ENCODE measurements around the gene AASDH.
A peak's percentile ranks its signal among the peaks of the same experiment; 100 is the strongest.

AASDH gene

GRCh38 chr4:56308384-56308783 lies 78.9 kb downstream of the AASDH start:
- H3K4me1 ChIP-seq (ENCODE audit: control insufficient read depth in 1 of 2, insufficient read depth in 2 of 2, low read length in 2 of 2): peaks cover 12 to 15% of the 10 kb centered on the region in 2 donors
- H3K9me3 ChIP-seq (ENCODE audit: control insufficient read depth in 1 of 2, low read length in 2 of 2): no peaks in the 10 kb centered on the region
- H3K9ac ChIP-seq (ENCODE audit: low read depth in 1 of 2, low read length in 2 of 2): no peak overlapping the region
- H3K4me3 ChIP-seq (ENCODE audit: low read depth in 1 of 2, low read length in 2 of 2): no peak overlapping the region
- H3K36me3 ChIP-seq (ENCODE audit: control insufficient read depth in 1 of 2, insufficient read depth in 2 of 2, low read length in 2 of 2): peaks cover 25 to 39% of the 10 kb centered on the region in 2 donors
- no peak overlapping the region for H3K27ac ChIP-seq (ENCODE audit: low read depth, low read length)
- no peaks in the 10 kb centered on the region for H3K27me3 ChIP-seq (ENCODE audit: control insufficient read depth in 1 of 2, insufficient read depth in 2 of 2, low read length in 2 of 2)

GRCh38 chr4:56307423-56307822 lies 79.9 kb downstream of the AASDH start:
- H3K9ac ChIP-seq (ENCODE audit: low read depth in 1 of 2, low read length in 2 of 2): no peak overlapping the region
- H3K27me3 ChIP-seq (ENCODE audit: control insufficient read depth in 1 of 2, insufficient read depth in 2 of 2, low read length in 2 of 2): no peaks in the 10 kb centered on the region
- no peaks in the 10 kb centered on the region for H3K9me3 ChIP-seq (ENCODE audit: control insufficient read depth in 1 of 2, low read length in 2 of 2)

GRCh38 chr4:56305390-56305789 lies 81.9 kb downstream of the AASDH start:
- Histone ChIP-seq H3K27ac (ENCODE audit: low read depth, low read length) (no peak overlapping the region), H3K9ac (ENCODE audit: low read depth in 1 of 2, low read length in 2 of 2) (no peak overlapping the region), H3K4me3 (ENCODE audit: low read depth in 1 of 2, low read length in 2 of 2) (no peak overlapping the region), H3K27me3 (ENCODE audit: control insufficient read depth in 1 of 2, insufficient read depth in 2 of 2, low read length in 2 of 2) (no peaks in the 10 kb centered on the region), H3K9me3 (ENCODE audit: control insufficient read depth in 1 of 2, low read length in 2 of 2) (no peaks in the 10 kb centered on the region), H3K4me1 (ENCODE audit: control insufficient read depth in 1 of 2, insufficient read depth in 2 of 2, low read length in 2 of 2) (peaks cover 18 to 20% of the 10 kb centered on the region in 2 donors), H3K36me3 (ENCODE audit: control insufficient read depth in 1 of 2, insufficient read depth in 2 of 2, low read length in 2 of 2) (peaks cover 13 to 25% of the 10 kb centered on the region in 2 donors)

More at GRCh38 chr4:56307423-56307822, 79.9 kb downstream of the AASDH start:
- Histone ChIP-seq H3K4me3 (ENCODE audit: low read depth in 1 of 2, low read length in 2 of 2) (no peak overlapping the region), H3K27ac (ENCODE audit: low read depth, low read length) (no peak overlapping the region), H3K4me1 (ENCODE audit: control insufficient read depth in 1 of 2, insufficient read depth in 2 of 2, low read length in 2 of 2) (peaks cover 12 to 15% of the 10 kb centered on the region in 2 donors), H3K36me3 (ENCODE audit: control insufficient read depth in 1 of 2, insufficient read depth in 2 of 2, low read length in 2 of 2) (peaks cover 16 to 29% of the 10 kb centered on the region in 2 donors)

DNA sequence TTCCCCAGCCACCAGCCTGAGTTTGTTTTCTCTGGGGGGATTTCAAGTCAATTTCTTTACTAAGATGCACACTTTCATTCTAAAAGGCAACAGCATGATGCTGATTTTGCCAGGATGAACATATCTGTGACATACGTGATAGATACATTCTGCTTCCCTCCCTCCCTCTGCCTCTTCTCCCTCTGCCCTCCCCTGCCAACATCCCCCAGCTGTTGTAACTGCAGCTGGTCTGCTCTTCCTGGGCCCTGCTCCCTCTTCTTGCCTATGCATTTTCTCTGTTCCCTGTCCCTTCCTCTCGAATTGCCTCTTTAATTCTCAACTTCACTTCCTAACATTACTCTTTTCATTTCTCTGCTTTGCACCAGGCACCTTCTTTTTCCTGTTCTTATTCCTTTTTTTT lies 83.4 kb downstream of the AASDH start:
- H3K9me3 ChIP-seq (ENCODE audit: control insufficient read depth in 1 of 2, low read length in 2 of 2): no peaks in the 10 kb centered on the region
- no peaks in the 10 kb centered on the region for H3K27me3 ChIP-seq (ENCODE audit: control insufficient read depth in 1 of 2, insufficient read depth in 2 of 2, low read length in 2 of 2)
- no peak overlapping the region for H3K27ac ChIP-seq (ENCODE audit: low read depth, low read length)
- H3K9ac ChIP-seq (ENCODE audit: low read depth in 1 of 2, low read length in 2 of 2): no peak overlapping the region
- H3K4me3 ChIP-seq (ENCODE audit: low read depth in 1 of 2, low read length in 2 of 2): no peak overlapping the region
- peaks cover 18 to 20% of the 10 kb centered on the region in 2 donors for H3K4me1 ChIP-seq (ENCODE audit: control insufficient read depth in 1 of 2, insufficient read depth in 2 of 2, low read length in 2 of 2)
- peaks cover 12 to 19% of the 10 kb centered on the region in 2 donors for H3K36me3 ChIP-seq (ENCODE audit: control insufficient read depth in 1 of 2, insufficient read depth in 2 of 2, low read length in 2 of 2)

DNA sequence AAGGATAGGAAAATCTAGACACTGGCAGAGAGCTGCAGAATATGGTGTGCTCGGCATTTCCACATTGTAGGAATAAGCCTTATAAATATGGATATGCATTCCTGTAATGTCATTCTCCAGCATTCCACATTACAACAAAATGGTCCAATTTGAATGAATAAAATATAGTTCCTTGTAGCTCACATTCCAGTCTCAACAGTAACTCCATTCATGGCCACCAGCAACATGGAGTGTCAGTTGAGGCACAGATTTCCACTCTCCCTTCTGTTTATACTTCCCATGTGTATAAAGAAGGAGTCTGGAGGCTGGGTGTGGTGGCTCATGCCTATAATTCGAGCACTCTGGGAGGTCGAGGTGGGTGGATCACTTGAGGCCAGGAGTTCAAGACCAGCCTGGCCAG lies 84.5 kb downstream of the AASDH start:
- Histone ChIP-seq H3K27me3 (ENCODE audit: control insufficient read depth in 1 of 2, insufficient read depth in 2 of 2, low read length in 2 of 2) (no peaks in the 10 kb centered on the region), H3K36me3 (ENCODE audit: control insufficient read depth in 1 of 2, insufficient read depth in 2 of 2, low read length in 2 of 2) (peaks cover 4 to 10% of the 10 kb centered on the region in 2 donors), H3K4me1 (ENCODE audit: control insufficient read depth in 1 of 2, insufficient read depth in 2 of 2, low read length in 2 of 2) (peaks cover 22% of the 10 kb centered on the region in 2 donors), H3K4me3 (ENCODE audit: low read depth in 1 of 2, low read length in 2 of 2) (no peak overlapping the region), H3K9ac (ENCODE audit: low read depth in 1 of 2, low read length in 2 of 2) (no peak overlapping the region), H3K27ac (ENCODE audit: low read depth, low read length) (no peak overlapping the region), H3K9me3 (ENCODE audit: control insufficient read depth in 1 of 2, low read length in 2 of 2) (no peaks in the 10 kb centered on the region)

GRCh38 chr4:56301997-56302496 lies 85.2 kb downstream of the AASDH start:
- Histone ChIP-seq H3K9me3 (ENCODE audit: control insufficient read depth in 1 of 2, low read length in 2 of 2) (no peaks in the 10 kb centered on the region), H3K9ac (ENCODE audit: low read depth in 1 of 2, low read length in 2 of 2) (no peak overlapping the region)

DNA sequence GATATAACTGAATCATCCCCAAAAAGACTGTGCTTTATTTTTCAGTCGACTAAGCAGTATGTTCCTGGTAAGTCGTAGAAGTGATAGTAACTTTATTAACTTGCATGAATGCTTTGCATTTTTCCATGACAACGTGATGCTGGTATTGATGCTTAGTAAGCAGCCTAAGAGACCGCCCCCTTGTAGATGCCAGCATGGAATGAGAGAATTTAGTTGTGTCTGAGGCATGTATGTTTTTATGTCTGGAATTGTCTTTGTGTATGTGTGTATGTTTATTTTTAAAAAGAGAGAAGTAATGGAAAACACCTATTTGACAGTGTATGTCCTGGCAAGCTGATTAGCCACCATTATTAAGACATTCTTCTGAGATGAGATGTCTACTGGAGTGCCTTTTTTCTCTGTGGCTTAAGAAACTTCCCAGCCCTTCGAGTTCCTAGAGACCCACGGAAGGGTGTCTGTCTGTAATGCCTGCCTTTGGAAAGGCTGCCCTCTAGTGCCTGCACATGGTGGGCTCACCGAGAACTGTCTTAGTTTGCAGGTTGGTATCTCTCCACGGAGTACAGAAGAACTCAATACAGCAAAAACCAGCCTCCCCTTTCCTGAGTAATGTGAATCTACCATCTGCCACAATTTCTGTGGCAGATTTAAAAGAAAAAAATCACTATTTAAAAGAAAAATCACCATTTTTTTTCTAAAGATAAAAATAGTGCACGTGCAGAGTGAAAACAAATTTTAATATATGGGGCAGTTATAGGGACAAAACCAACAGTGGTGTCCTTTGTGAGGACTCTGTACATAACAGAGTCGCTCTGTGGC lies 85.9 kb downstream of the AASDH start:
- Histone ChIP-seq H3K9ac (ENCODE audit: low read depth in 1 of 2, low read length in 2 of 2) (no peak overlapping the region), H3K27ac (ENCODE audit: low read depth, low read length) (no peak overlapping the region), H3K4me3 (ENCODE audit: low read depth in 1 of 2, low read length in 2 of 2) (no peak overlapping the region), H3K9me3 (ENCODE audit: control insufficient read depth in 1 of 2, low read length in 2 of 2) (no peaks in the 10 kb centered on the region), H3K27me3 (ENCODE audit: control insufficient read depth in 1 of 2, insufficient read depth in 2 of 2, low read length in 2 of 2) (no peaks in the 10 kb centered on the region), H3K4me1 (ENCODE audit: control insufficient read depth in 1 of 2, insufficient read depth in 2 of 2, low read length in 2 of 2) (peaks cover 23 to 26% of the 10 kb centered on the region in 2 donors), H3K36me3 (ENCODE audit: control insufficient read depth in 1 of 2, insufficient read depth in 2 of 2, low read length in 2 of 2) (peaks cover 3 to 4% of the 10 kb centered on the region in 2 donors)

More at GRCh38 chr4:56301997-56302496, 85.2 kb downstream of the AASDH start:
- H3K4me1 ChIP-seq (ENCODE audit: control insufficient read depth in 1 of 2, insufficient read depth in 2 of 2, low read length in 2 of 2): peaks cover 21 to 24% of the 10 kb centered on the region in 2 donors
- H3K4me3 ChIP-seq (ENCODE audit: low read depth in 1 of 2, low read length in 2 of 2): no peak overlapping the region
- H3K27ac ChIP-seq (ENCODE audit: low read depth, low read length): no peak overlapping the region
- no peaks in the 10 kb centered on the region for H3K27me3 ChIP-seq (ENCODE audit: control insufficient read depth in 1 of 2, insufficient read depth in 2 of 2, low read length in 2 of 2)
- H3K36me3 ChIP-seq (ENCODE audit: control insufficient read depth in 1 of 2, insufficient read depth in 2 of 2, low read length in 2 of 2): peaks cover 3 to 4% of the 10 kb centered on the region in 2 donors

GRCh38 chr4:56298236-56298635 lies 89.1 kb downstream of the AASDH start:
- H3K27me3 ChIP-seq (ENCODE audit: control insufficient read depth in 1 of 2, insufficient read depth in 2 of 2, low read length in 2 of 2): no peaks in the 10 kb centered on the region
- H3K36me3 ChIP-seq (ENCODE audit: control insufficient read depth in 1 of 2, insufficient read depth in 2 of 2, low read length in 2 of 2): peaks cover 0 to 9% of the 10 kb centered on the region in 2 donors
- H3K9ac ChIP-seq (ENCODE audit: low read depth in 1 of 2, low read length in 2 of 2): no peak overlapping the region
- H3K9me3 ChIP-seq (ENCODE audit: control insufficient read depth in 1 of 2, low read length in 2 of 2): no peaks in the 10 kb centered on the region
- peaks cover 21 to 24% of the 10 kb centered on the region in 2 donors for H3K4me1 ChIP-seq (ENCODE audit: control insufficient read depth in 1 of 2, insufficient read depth in 2 of 2, low read length in 2 of 2)
- no peak overlapping the region for H3K4me3 ChIP-seq (ENCODE audit: low read depth in 1 of 2, low read length in 2 of 2)
- H3K27ac ChIP-seq (ENCODE audit: low read depth, low read length): no peak overlapping the region

DNA sequence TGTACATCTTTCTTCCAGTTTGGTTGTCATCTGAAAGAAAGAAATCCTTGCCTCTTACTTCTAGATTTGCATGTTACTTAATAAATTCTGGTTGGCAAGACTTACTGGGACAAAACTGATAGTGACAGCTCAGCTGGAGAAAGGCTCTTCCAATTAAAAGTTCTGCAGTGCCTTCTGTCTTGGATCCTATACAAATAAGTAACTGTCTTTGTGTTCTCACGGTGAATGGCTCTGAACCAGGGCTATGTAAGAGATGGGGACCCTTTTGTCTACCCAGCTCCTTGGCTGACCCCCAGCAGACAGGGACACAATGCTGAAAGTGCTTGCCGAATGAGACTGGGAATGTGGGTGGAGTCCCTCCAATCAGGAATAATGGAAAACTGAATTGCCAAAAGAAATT lies 89.5 kb downstream of the AASDH start:
- Histone ChIP-seq H3K36me3 (ENCODE audit: control insufficient read depth in 1 of 2, insufficient read depth in 2 of 2, low read length in 2 of 2) (peaks cover 0 to 10% of the 10 kb centered on the region in 2 donors), H3K4me3 (ENCODE audit: low read depth in 1 of 2, low read length in 2 of 2) (no peak overlapping the region), H3K4me1 (ENCODE audit: control insufficient read depth in 1 of 2, insufficient read depth in 2 of 2, low read length in 2 of 2) (peaks cover 21 to 24% of the 10 kb centered on the region in 2 donors), H3K9ac (ENCODE audit: low read depth in 1 of 2, low read length in 2 of 2) (no peak overlapping the region), H3K27ac (ENCODE audit: low read depth, low read length) (no peak overlapping the region), H3K27me3 (ENCODE audit: control insufficient read depth in 1 of 2, insufficient read depth in 2 of 2, low read length in 2 of 2) (no peaks in the 10 kb centered on the region), H3K9me3 (ENCODE audit: control insufficient read depth in 1 of 2, low read length in 2 of 2) (no peaks in the 10 kb centered on the region)

GRCh38 chr4:56296526-56296925 lies 90.8 kb downstream of the AASDH start:
- H3K36me3 ChIP-seq (ENCODE audit: control insufficient read depth in 1 of 2, insufficient read depth in 2 of 2, low read length in 2 of 2): peaks cover 0 to 5% of the 10 kb centered on the region in 2 donors
- H3K27me3 ChIP-seq (ENCODE audit: control insufficient read depth in 1 of 2, insufficient read depth in 2 of 2, low read length in 2 of 2): no peaks in the 10 kb centered on the region
- H3K4me1 ChIP-seq (ENCODE audit: control insufficient read depth in 1 of 2, insufficient read depth in 2 of 2, low read length in 2 of 2): peaks cover 21 to 24% of the 10 kb centered on the region in 2 donors
- H3K4me3 ChIP-seq (ENCODE audit: low read depth in 1 of 2, low read length in 2 of 2): no peak overlapping the region
- H3K9ac ChIP-seq (ENCODE audit: low read depth in 1 of 2, low read length in 2 of 2): peak overlapping the region; percentile 27 to 40
- no peaks in the 10 kb centered on the region for H3K9me3 ChIP-seq (ENCODE audit: control insufficient read depth in 1 of 2, low read length in 2 of 2)
- no peak overlapping the region for H3K27ac ChIP-seq (ENCODE audit: low read depth, low read length)

All from duodenal mucosa (tissue), 2 donors.